Neural cell (in vitro differentiated cells): ENCODE measurements around the gene ZBTB7A. TPM values are rescaled to one million over a fixed set of nuclear protein-coding genes. Genes with fewer than 3 reads are reported as not detected.

Experiments
- H2AFZ ChIP-seq: fragments of 200-600, 300-800 bp; sonication (generic), shearing (Covaris generic); 2 replicates; pipeline ENCODE4 v1.6.0; 2014; ENCODE audit warnings: low read depth, mild to moderate bottlenecking, antibody characterized with exemption, low read length, moderate library complexity
- H3F3A ChIP-seq: fragments of 200-600 bp; shearing (Covaris generic); 2 replicates; pipeline ENCODE4 v1.6.1; 2016; ENCODE audit warnings: mild to moderate bottlenecking, moderate library complexity, mixed read lengths, antibody characterized with exemption, low read length; ENCODE audit not compliant: insufficient read depth, poor library complexity, severe bottlenecking
- H3K27ac ChIP-seq: fragments of 200-600, 300-800 bp; sonication (generic), shearing (Covaris generic); 2 replicates; pipeline ENCODE4 v1.5.1; 2014; ENCODE audit warnings: mild to moderate bottlenecking, low read length, moderate library complexity
- H3K27me3 ChIP-seq: fragments of 300-800, 200-600 bp; sonication (generic), shearing (Covaris generic); 2 replicates; pipeline ENCODE4 v1.6.0; 2014; ENCODE audit warnings: mild to moderate bottlenecking, low read depth, low read length, moderate library complexity; ENCODE audit not compliant: insufficient read depth
- H3K36me3 ChIP-seq: fragments of 300-800, 200-600 bp; sonication (generic), shearing (Covaris generic); 2 replicates; pipeline ENCODE4 v1.5.1; 2014; ENCODE audit warnings: mild to moderate bottlenecking, antibody characterized with exemption, low read length, moderate library complexity; ENCODE audit not compliant: insufficient read depth
- H3K4me2 ChIP-seq: fragments of 300-800, 200-600 bp; sonication (generic), shearing (Covaris generic); 2 replicates; pipeline ENCODE4 v1.6.0; 2014; ENCODE audit warnings: mild to moderate bottlenecking, low read length
- H3K4me3 ChIP-seq: fragments of 300-800, 200-600 bp; sonication (generic), shearing (Covaris generic); 2 replicates; pipeline ENCODE4 v1.5.1; 2014; ENCODE audit warnings: mild to moderate bottlenecking, low read length, moderate library complexity
- H3K79me2 ChIP-seq: fragments of 200-600 bp; shearing (Covaris generic); replicated peaks from 2 replicates; pipeline ENCODE4 v1.6.0; 2014; ENCODE audit warnings: mild to moderate bottlenecking, low read length, moderate library complexity; ENCODE audit not compliant: insufficient read depth
- H3K9ac ChIP-seq: fragments of 300-800, 200-600 bp; sonication (generic), shearing (Covaris generic); 2 replicates; pipeline ENCODE4 v1.6.1; 2016; ENCODE audit warnings: mild to moderate bottlenecking, low read length, mixed read lengths
- H3K9me2 ChIP-seq: fragments of 200-600 bp; shearing (Covaris generic); 2 replicates; pipeline ENCODE4 v1.6.1; 2016; ENCODE audit warnings: mild to moderate bottlenecking, low read length, mixed read lengths; ENCODE audit not compliant: insufficient read depth
- H3K9me3 ChIP-seq: fragments of 200-600, 300-800 bp; sonication (generic), shearing (Covaris generic); 2 replicates; pipeline ENCODE4 v1.6.1; 2016; ENCODE audit warnings: mild to moderate bottlenecking, mixed run types, low read length, moderate library complexity, mixed read lengths
- H4K20me1 ChIP-seq: fragments of 200-600 bp; shearing (Covaris generic); 2 replicates; pipeline ENCODE4 v1.6.1; 2016; ENCODE audit warnings: mild to moderate bottlenecking, mixed run types; ENCODE audit not compliant: insufficient read depth
- EP300 ChIP-seq: fragments of 450-650 bp; conservative IDR thresholded peaks from 2 replicates; pipeline ENCODE4 v1.6.1; 2014; ENCODE audit warnings: antibody characterized with exemption, mild to moderate bottlenecking, moderate library complexity; ENCODE audit not compliant: poor library complexity, severe bottlenecking
- EZH2 ChIP-seq: fragments of 200-600, 300-800 bp; shearing (Covaris generic), sonication (generic); IDR thresholded peaks from 2 replicates; pipeline ENCODE4 v1.6.1; 2014; ENCODE audit warnings: antibody characterized with exemption, low read length, borderline replicate concordance, mild to moderate bottlenecking; ENCODE audit not compliant: insufficient read depth, poor library complexity, severe bottlenecking
- MXI1 ChIP-seq: fragments of 450-650 bp; conservative IDR thresholded peaks from 2 replicates; pipeline ENCODE4 v1.6.1; 2014; ENCODE audit warnings: antibody characterized with exemption, mild to moderate bottlenecking; ENCODE audit not compliant: poor library complexity, severe bottlenecking
- POLR2AphosphoS5 ChIP-seq: IDR thresholded peaks from 2 replicates; pipeline ENCODE4 v1.6.1; 2012
- RAD21 ChIP-seq: fragments of 450-650 bp; conservative IDR thresholded peaks from 2 replicates; pipeline ENCODE4 v1.6.1; 2014; ENCODE audit warnings: antibody characterized with exemption, mild to moderate bottlenecking, moderate library complexity
- REST ChIP-seq: IDR thresholded peaks from 2 replicates; pipeline ENCODE4 v1.6.1; 2012; ENCODE audit warnings: borderline replicate concordance
- SMC3 ChIP-seq: fragments of 450-650 bp; conservative IDR thresholded peaks from 2 replicates; pipeline ENCODE4 v1.6.1; 2014; ENCODE audit warnings: antibody characterized with exemption, mild to moderate bottlenecking, moderate library complexity; ENCODE audit not compliant: poor library complexity
- TAF1 ChIP-seq: IDR thresholded peaks from 2 replicates; pipeline ENCODE4 v1.6.1; 2012; ENCODE audit warnings: low read depth
- polyA plus RNA-seq: library from polyadenylated mRNA; depleted of rRNA; stranded (reverse); fragments of >200 nt; gene quantifications from 2 replicates; pipeline ENCODE4 v1.2.3, GENCODE V29; 2014
- TF ChIP-seq, protein P1 (sequence below): fragments of 450-650 bp; IDR thresholded peaks from 2 replicates; pipeline ENCODE4 v1.5.1; 2014; ENCODE audit warnings: antibody characterized with exemption, mild to moderate bottlenecking, moderate library complexity; ENCODE audit not compliant: poor library complexity, severe bottlenecking

The ZBTB7A gene
- polyA plus RNA-seq, 1 donor from 2014 or later, result 1.7 TPM

DNA sequence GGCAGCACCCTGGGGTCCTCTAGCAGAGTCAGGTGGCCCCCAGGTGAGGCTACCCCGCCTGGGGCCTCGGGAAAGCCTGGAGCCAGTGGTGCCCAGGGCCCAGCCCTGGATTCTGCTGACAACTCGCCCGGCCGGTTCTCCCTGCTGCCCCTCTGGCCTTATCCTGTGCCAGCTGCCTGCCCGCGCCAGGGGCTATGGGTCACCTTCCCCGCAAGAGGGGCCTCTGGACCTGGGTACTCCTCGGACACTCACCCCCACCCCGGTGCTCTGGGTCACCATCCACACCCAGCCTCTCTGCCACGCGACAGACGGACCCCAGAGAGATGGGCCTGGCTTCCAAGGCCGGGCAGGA, 24.0 kb downstream of the ZBTB7A start:
- H3K27ac ChIP-seq, result no peak overlapping the region
- H4K20me1 ChIP-seq, result no peaks in the 10 kb centered on the region
- TF ChIP-seq REST (no peak), MXI1 (no peak), RAD21 (no peak), TAF1 (no peak), EZH2 (no peak), EP300 (no peak), SMC3 (no peak), POLR2AphosphoS5 (no peak)
- TF ChIP-seq, protein P1, sequence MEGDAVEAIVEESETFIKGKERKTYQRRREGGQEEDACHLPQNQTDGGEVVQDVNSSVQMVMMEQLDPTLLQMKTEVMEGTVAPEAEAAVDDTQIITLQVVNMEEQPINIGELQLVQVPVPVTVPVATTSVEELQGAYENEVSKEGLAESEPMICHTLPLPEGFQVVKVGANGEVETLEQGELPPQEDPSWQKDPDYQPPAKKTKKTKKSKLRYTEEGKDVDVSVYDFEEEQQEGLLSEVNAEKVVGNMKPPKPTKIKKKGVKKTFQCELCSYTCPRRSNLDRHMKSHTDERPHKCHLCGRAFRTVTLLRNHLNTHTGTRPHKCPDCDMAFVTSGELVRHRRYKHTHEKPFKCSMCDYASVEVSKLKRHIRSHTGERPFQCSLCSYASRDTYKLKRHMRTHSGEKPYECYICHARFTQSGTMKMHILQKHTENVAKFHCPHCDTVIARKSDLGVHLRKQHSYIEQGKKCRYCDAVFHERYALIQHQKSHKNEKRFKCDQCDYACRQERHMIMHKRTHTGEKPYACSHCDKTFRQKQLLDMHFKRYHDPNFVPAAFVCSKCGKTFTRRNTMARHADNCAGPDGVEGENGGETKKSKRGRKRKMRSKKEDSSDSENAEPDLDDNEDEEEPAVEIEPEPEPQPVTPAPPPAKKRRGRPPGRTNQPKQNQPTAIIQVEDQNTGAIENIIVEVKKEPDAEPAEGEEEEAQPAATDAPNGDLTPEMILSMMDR, result no peak
- no peaks in the 10 kb centered on the region for H3K79me2 ChIP-seq
- no peaks in the 10 kb centered on the region for H3K9me2 ChIP-seq
- H3F3A ChIP-seq, result no peaks in the 10 kb centered on the region
- no peak overlapping the region for H3K4me3 ChIP-seq
- no peaks in the 10 kb centered on the region for H3K27me3 ChIP-seq
- no peaks in the 10 kb centered on the region for H3K9me3 ChIP-seq
- no peak overlapping the region for H3K9ac ChIP-seq
- no peaks in the 10 kb centered on the region for H3K36me3 ChIP-seq
- no peak overlapping the region for H3K4me2 ChIP-seq
- no peak overlapping the region for H2AFZ ChIP-seq

- no peaks in the 10 kb centered on the region for H3K36me3 ChIP-seq
- H3K9me3 ChIP-seq, result no peaks in the 10 kb centered on the region
- no peak overlapping the region for H3K9ac ChIP-seq
- H3F3A ChIP-seq, result no peaks in the 10 kb centered on the region
- no peak overlapping the region for H2AFZ ChIP-seq
- no peak overlapping the region for H3K4me2 ChIP-seq
- no peaks in the 10 kb centered on the region for H4K20me1 ChIP-seq
- no peak overlapping the region for H3K4me3 ChIP-seq
- H3K79me2 ChIP-seq, result no peaks in the 10 kb centered on the region
- H3K27ac ChIP-seq, result no peak overlapping the region
- TF ChIP-seq REST (no peak), SMC3 (no peak), EP300 (no peak), TAF1 (no peak), RAD21 (no peak), MXI1 (no peak), EZH2 (no peak), POLR2AphosphoS5 (no peak)
- TF ChIP-seq, protein P1, result no peak
- no peaks in the 10 kb centered on the region for H3K27me3 ChIP-seq
- no peaks in the 10 kb centered on the region for H3K9me2 ChIP-seq
These were observed 24.5 kb downstream of the ZBTB7A start for GRCh38 chr19:4042064-4042730.
